Chondrocyte (in vitro differentiated cells): ENCODE data around the gene FMNL3. TPM values are rescaled to one million over a fixed set of nuclear protein-coding genes. Genes with fewer than 3 reads are reported as not detected.

Experiments used
- DNase-seq: peaks from one replicate; pipeline ENCODE4 v3.0.0; 2021; ENCODE audit warnings: mixed read lengths, low spot score
- H3K27ac Mint-ChIP-seq: one replicate; pipeline ENCODE4 v1.8.0; 2021; ENCODE audit warnings: mild to moderate bottlenecking, moderate library complexity, mixed read lengths; ENCODE audit not compliant: unreplicated experiment
- H3K27me3 Mint-ChIP-seq: 2 replicates; pipeline ENCODE4 v1.8.0; 2021; ENCODE audit warnings: low read depth, mixed read lengths
- H3K36me3 Mint-ChIP-seq: 2 replicates; pipeline ENCODE4 v1.8.0; 2021; ENCODE audit warnings: low read depth, mixed read lengths
- H3K4me1 Mint-ChIP-seq: 2 replicates; pipeline ENCODE4 v1.8.0; 2021; ENCODE audit warnings: low read depth, mild to moderate bottlenecking, mixed read lengths
- H3K4me3 Mint-ChIP-seq: one replicate; pipeline ENCODE4 v1.8.0; 2021; ENCODE audit warnings: mild to moderate bottlenecking, moderate library complexity, mixed read lengths; ENCODE audit not compliant: unreplicated experiment
- H3K9me3 Mint-ChIP-seq: 2 replicates; pipeline ENCODE4 v1.8.0; 2021; ENCODE audit warnings: low read depth, mixed read lengths
- total RNA-seq: library from RNA; stranded (reverse); gene quantifications from 3 replicates; pipeline ENCODE4 v1.2.1, GENCODE V29; 2021
- TF ChIP-seq, protein P1 (sequence below): fragments of 200-600 bp; sonication (generic); IDR thresholded peaks from 2 replicates; pipeline ENCODE4 v1.5.0; 2021; ENCODE audit warnings: antibody characterized with exemption, mild to moderate bottlenecking, moderate library complexity

FMNL3 gene
- total RNA-seq, 1 donor from 2014 or later: 55.6 TPM

DNA sequence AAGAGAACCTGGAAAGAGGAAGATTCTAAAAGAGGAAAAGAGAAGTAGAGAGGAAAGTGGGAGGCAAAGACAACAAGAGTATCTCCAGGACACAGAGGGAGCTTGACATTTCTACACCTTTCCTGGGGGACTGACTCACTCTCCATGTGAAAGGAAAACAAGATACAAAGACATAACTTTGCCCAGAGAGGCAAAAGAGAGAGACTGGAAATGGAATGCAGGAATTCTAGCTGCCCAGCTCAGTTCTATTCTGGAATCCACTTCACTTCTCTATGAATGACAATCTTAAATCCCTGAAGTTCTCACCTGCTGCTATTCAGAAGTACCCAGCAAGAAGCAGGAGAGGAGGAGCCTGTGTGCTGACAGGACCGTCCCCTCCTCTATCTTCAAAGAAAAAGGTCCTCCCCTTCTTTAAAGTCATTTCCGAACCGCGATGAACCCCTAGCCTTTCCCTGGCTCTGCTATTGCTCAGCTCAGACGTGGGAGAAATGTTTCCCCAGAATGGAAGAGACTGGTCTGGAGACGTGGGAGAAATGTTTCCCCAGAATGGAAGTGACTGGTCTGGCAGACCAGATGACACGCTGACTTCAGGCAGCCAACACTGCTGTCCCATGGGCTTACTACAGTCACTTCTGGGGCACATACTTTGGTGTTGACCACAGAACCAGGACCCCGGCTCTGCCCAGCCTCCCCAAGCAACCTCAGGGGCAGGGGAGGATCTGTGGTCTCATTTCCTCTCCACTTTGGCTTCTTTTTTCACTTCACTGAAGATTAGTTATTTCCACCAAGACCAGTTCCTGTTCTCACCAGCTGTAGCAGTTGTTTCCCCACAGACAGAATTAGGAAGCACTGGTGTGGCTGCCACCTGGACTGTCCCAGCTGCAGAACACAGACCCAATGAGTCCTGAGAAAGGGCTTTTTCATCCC, 8.3 kb downstream of the FMNL3 start:
- Mint-ChIP-seq H3K4me1 (peaks cover 69% of the 10 kb centered on the region), H3K9me3 (no peaks in the 10 kb centered on the region), H3K36me3 (no peaks in the 10 kb centered on the region), H3K27me3 (no peaks in the 10 kb centered on the region), H3K4me3 (peak overlapping the region; percentile 71), H3K27ac (peak overlapping the region; percentile 99)
- no peak for DNase-seq
- TF ChIP-seq, protein P1, sequence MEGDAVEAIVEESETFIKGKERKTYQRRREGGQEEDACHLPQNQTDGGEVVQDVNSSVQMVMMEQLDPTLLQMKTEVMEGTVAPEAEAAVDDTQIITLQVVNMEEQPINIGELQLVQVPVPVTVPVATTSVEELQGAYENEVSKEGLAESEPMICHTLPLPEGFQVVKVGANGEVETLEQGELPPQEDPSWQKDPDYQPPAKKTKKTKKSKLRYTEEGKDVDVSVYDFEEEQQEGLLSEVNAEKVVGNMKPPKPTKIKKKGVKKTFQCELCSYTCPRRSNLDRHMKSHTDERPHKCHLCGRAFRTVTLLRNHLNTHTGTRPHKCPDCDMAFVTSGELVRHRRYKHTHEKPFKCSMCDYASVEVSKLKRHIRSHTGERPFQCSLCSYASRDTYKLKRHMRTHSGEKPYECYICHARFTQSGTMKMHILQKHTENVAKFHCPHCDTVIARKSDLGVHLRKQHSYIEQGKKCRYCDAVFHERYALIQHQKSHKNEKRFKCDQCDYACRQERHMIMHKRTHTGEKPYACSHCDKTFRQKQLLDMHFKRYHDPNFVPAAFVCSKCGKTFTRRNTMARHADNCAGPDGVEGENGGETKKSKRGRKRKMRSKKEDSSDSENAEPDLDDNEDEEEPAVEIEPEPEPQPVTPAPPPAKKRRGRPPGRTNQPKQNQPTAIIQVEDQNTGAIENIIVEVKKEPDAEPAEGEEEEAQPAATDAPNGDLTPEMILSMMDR: no peak

DNA sequence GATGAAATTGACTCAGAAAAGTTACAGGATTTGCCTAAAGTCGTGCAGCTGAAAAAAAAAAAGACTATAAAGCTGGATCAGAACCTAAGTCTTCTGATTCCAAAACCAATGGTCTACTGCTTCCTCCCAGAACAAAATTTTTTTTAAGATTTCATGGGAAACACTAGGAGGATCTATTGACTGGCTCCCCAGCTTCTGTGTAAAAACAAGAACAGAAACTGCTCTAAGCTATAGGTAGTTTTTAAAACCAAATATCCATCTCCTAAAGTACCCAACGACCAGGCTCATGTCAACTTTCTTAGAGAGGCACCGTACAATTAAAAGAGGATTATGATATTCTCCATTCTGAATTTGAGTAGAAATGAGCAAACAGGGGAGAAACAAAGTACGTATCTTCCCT, 9.4 kb downstream of the FMNL3 start:
- Mint-ChIP-seq H3K9me3 (no peaks in the 10 kb centered on the region), H3K4me1 (peaks cover 62% of the 10 kb centered on the region), H3K27me3 (no peaks in the 10 kb centered on the region), H3K36me3 (no peaks in the 10 kb centered on the region), H3K4me3 (no peak overlapping the region), H3K27ac (peak overlapping the region; percentile 99)
- DNase-seq: no peak
- TF ChIP-seq, protein P1: no peak

- no peaks in the 10 kb centered on the region for H3K9me3 Mint-ChIP-seq
- no peak for DNase-seq
- no peaks in the 10 kb centered on the region for H3K36me3 Mint-ChIP-seq
- TF ChIP-seq, protein P1: no peak
- no peak overlapping the region for H3K27ac Mint-ChIP-seq
- H3K4me1 Mint-ChIP-seq: peaks cover 55% of the 10 kb centered on the region
- no peak overlapping the region for H3K4me3 Mint-ChIP-seq
- no peaks in the 10 kb centered on the region for H3K27me3 Mint-ChIP-seq
Measured at GRCh38 chr12:49696723-49697122, 10.5 kb downstream of the FMNL3 start.

- Mint-ChIP-seq H3K27me3 (no peaks in the 10 kb centered on the region), H3K27ac (peak overlapping the region; percentile 54), H3K4me3 (no peak overlapping the region), H3K4me1 (peaks cover 46% of the 10 kb centered on the region), H3K9me3 (no peaks in the 10 kb centered on the region), H3K36me3 (no peaks in the 10 kb centered on the region)
- TF ChIP-seq, protein P1: no peak
- no peak for DNase-seq
Measured at GRCh38 chr12:49693931-49694444, 13.2 kb downstream of the FMNL3 start.

GRCh38 chr12:49692851-49693250, 14.4 kb downstream of the FMNL3 start:
- no peak overlapping the region for H3K27ac Mint-ChIP-seq
- no peak overlapping the region for H3K4me3 Mint-ChIP-seq
- peaks cover 40% of the 10 kb centered on the region for H3K4me1 Mint-ChIP-seq
- TF ChIP-seq, protein P1: no peak
- no peaks in the 10 kb centered on the region for H3K27me3 Mint-ChIP-seq
- DNase-seq: no peak
- H3K9me3 Mint-ChIP-seq: no peaks in the 10 kb centered on the region
- H3K36me3 Mint-ChIP-seq: no peaks in the 10 kb centered on the region
